GM12878 (cell line): ENCODE measurements around the gene EFCAB11. TPM values are rescaled to one million over a fixed set of nuclear protein-coding genes. Genes with fewer than 3 reads are reported as not detected.

Experiments
- ATAC-seq: fragments of 200-7000 bp; cut with Tn5 transposase; 3 replicates; pipeline ENCODE4 v1.9.1; 2020; ENCODE audit warnings: mild to moderate bottlenecking, moderate library complexity
- BruUV-seq: library from RNA; stranded (reverse); fragments of 400-500 nt; replicated peaks from 2 replicates; lab custom pipeline; 2021; lab: Mats Ljungman, UMichigan
- CTCF ChIA-PET: fragments of 300-600 bp; sonication (Branson Sonifier 250); formaldehyde crosslinking; extraction: SDS; loops from one replicate; lab custom pipeline; 2021; ENCODE audit warnings: inconsistent platforms; lab: Yijun Ruan, JAX
- POLR2A ChIA-PET: fragments of 350-600 bp; formaldehyde crosslinking; extraction: SDS; loops from one replicate; lab custom pipeline; 2021; ENCODE audit warnings: inconsistent platforms; lab: Charles Lee
- RAD21 ChIA-PET: fragments of 300-600 bp; sonication (Branson Sonifier 250); formaldehyde crosslinking; loops from one replicate; lab custom pipeline; 2023; ENCODE audit warnings: antibody characterized with exemption; ENCODE audit not compliant: unreplicated experiment; lab: Charles Lee
- SMC1A ChIA-PET: fragments of 300-600 bp; sonication (Branson Sonifier 250); formaldehyde crosslinking; loops from one replicate; lab custom pipeline; 2023; ENCODE audit not compliant: unreplicated experiment, uncharacterized antibody; lab: Charles Lee
- DNase-seq: peaks from one replicate; pipeline ENCODE4 v3.0.0-alpha.2; 2011; ENCODE audit warnings: low read depth, low spot score
- FAIRE-seq: peaks from 3 replicates; lab custom pipeline; 2011; peaks lifted over from hg19 to GRCh38; lab: Jason Lieb, UNC
- H2AFZ ChIP-seq: 2 replicates; pipeline ENCODE4 v1.6.0; 2011; ENCODE audit warnings: low read depth, low read length, control low read depth; ENCODE audit not compliant: control insufficient read depth
- H3K27ac ChIP-seq: 2 replicates; pipeline ENCODE4 v1.5.1; 2011; ENCODE audit warnings: control low read depth; ENCODE audit not compliant: control insufficient read depth, insufficient read depth
- H3K27me3 ChIP-seq, 2 experiments: replicated peaks in 1 of 2; 2 replicates each; pipeline versions ENCODE4 v1.6.0 to v1.6.1; 2011; ENCODE audit warnings: low read length in 1 of 2; ENCODE audit not compliant: control insufficient read depth in 2 of 2, insufficient read depth in 2 of 2
- H3K36me3 ChIP-seq, 2 experiments: 2 replicates each; pipeline ENCODE4 v1.5.1; 2011; ENCODE audit warnings: low read length in 1 of 2; ENCODE audit not compliant: control insufficient read depth in 2 of 2, insufficient read depth in 2 of 2
- H3K4me1 ChIP-seq: 2 replicates; pipeline ENCODE4 v1.6.1; 2011; ENCODE audit warnings: mild to moderate bottlenecking, low read length, moderate library complexity, mixed read lengths; ENCODE audit not compliant: control insufficient read depth, insufficient read depth
- H3K4me2 ChIP-seq: 2 replicates; pipeline ENCODE4 v1.6.0; 2011; ENCODE audit warnings: control low read depth; ENCODE audit not compliant: control insufficient read depth, insufficient read depth
- H3K4me3 ChIP-seq: fragments of 200-600 bp; sonication (generic); 2 replicates; pipeline ENCODE4 v1.5.1; 2016
- H3K79me2 ChIP-seq: 2 replicates; pipeline ENCODE4 v1.6.0; 2011; ENCODE audit warnings: low read length; ENCODE audit not compliant: control insufficient read depth, insufficient read depth
- H3K9ac ChIP-seq: 2 replicates; pipeline ENCODE4 v1.8.0; 2011; ENCODE audit warnings: low read length, control low read depth, mixed read lengths; ENCODE audit not compliant: control insufficient read depth, insufficient read depth
- H3K9me3 ChIP-seq: replicated peaks from 3 replicates; pipeline ENCODE4 v1.5.1; 2011; ENCODE audit warnings: mild to moderate bottlenecking, low read length; ENCODE audit not compliant: control insufficient read depth, insufficient read depth
- H4K20me1 ChIP-seq: 2 replicates; pipeline ENCODE4 v1.6.0; 2011; ENCODE audit not compliant: control insufficient read depth, insufficient read depth
- MXI1 ChIP-seq: fragments of 150-350 bp; IDR thresholded peaks from 2 replicates; pipeline ENCODE4 v1.6.1; 2011; ENCODE audit warnings: low read depth, mild to moderate bottlenecking, inconsistent platforms, low read length, improper control_type of control experiment
- SPI1 ChIP-seq: IDR thresholded peaks from 2 replicates; pipeline ENCODE4 v1.6.1; 2011; ENCODE audit warnings: low read depth, mild to moderate bottlenecking, low read length, moderate library complexity, borderline replicate concordance; ENCODE audit not compliant: insufficient read depth
- SREBF1 ChIP-seq: IDR thresholded peaks from 2 replicates; pipeline ENCODE4 v1.6.1; 2012; ENCODE audit warnings: mild to moderate bottlenecking, low read length
- SRF ChIP-seq, 2 experiments: IDR thresholded peaks; 2 replicates each; pipeline ENCODE4 v1.6.1; 2011; ENCODE audit warnings: low read depth in 2 of 2, low read length in 2 of 2, mild to moderate bottlenecking in 1 of 2, moderate library complexity in 1 of 2
- STAT3 ChIP-seq: IDR thresholded peaks from 2 replicates; pipeline ENCODE4 v1.6.1; 2011; ENCODE audit warnings: low read depth, low read length, improper control_type of control experiment
- SUPT20H ChIP-seq: IDR thresholded peaks from 2 replicates; pipeline ENCODE4 v1.6.1; 2011; ENCODE audit warnings: low read depth, mild to moderate bottlenecking, low read length, moderate library complexity, borderline replicate concordance; ENCODE audit not compliant: control insufficient read depth
- YY1 ChIP-seq: IDR thresholded peaks from 2 replicates; pipeline ENCODE4 v1.6.1; 2011; ENCODE audit warnings: low read depth, mild to moderate bottlenecking, low read length
- ZBTB40 ChIP-seq: fragments of 450-650 bp; IDR thresholded peaks from 2 replicates; pipeline ENCODE4 v1.6.1; 2016; ENCODE audit warnings: mild to moderate bottlenecking, moderate library complexity, borderline replicate concordance
- ZNF24 ChIP-seq: fragments of 450-650 bp; IDR thresholded peaks from 2 replicates; pipeline ENCODE4 v1.6.1; 2017; ENCODE audit warnings: antibody characterized with exemption, mild to moderate bottlenecking
- WGBS: methylation state at CpG from one replicate; pipeline ENCODE4 v1.1.6; 2016; ENCODE audit warnings: low lambda C conversion rate; ENCODE audit not compliant: insufficient replicate concordance, insufficient coverage; ENCODE audit errors: missing lambda C conversion rate; 5-methylcytosine and 5-hydroxymethylcytosine counted together
- in situ Hi-C: fragments of 300-500 bp; cut with MboI; formaldehyde crosslinking; loops from 9 replicates; pipeline ENCODE4 v1.14.3; 2018; ENCODE audit warnings: mixed read lengths
- intact Hi-C: fragments of 100-400 bp; cut with micrococcal nuclease; formaldehyde crosslinking; loops from one replicate; pipeline ENCODE4 v1.14.2; 2022; ENCODE audit not compliant: unreplicated experiment
- polyA plus RNA-seq, 11 experiments: library from polyadenylated mRNA; depleted of rRNA in 4 of 11; unstranded in 6 of 11; stranded (reverse) in 5 of 11; fragments of >200 nt; fragmentation: Nextera tagmentation in 4 of 11; fragmentation: Illumina TruSeq in 1 of 11; extraction: Ambion mirVana in 4 of 11; extraction: Trizol in 1 of 11; gene quantifications; 1 replicate in 1 of 11; 2 replicates in 10 of 11; pipeline versions ENCODE4 v1.2.1 to v1.2.3, GENCODE V29; 2011 to 2016; ENCODE audit warnings: inconsistent platforms in 2 of 11, missing spikeins in 2 of 11, low read depth in 1 of 11
- total RNA-seq, 4 experiments: library from RNA; depleted of rRNA in 3 of 4; stranded (reverse); fragments of >200 nt in 3 of 4; fragmentation: Illumina TruSeq in 1 of 4; extraction: Trizol in 1 of 4; gene quantifications; 2 replicates each; pipeline versions ENCODE4 v1.2.1 to v1.2.3, GENCODE V29; 2013 to 2021
- TF ChIP-seq, protein P1 (sequence below): fragments of 450-650 bp; IDR thresholded peaks from 2 replicates; pipeline ENCODE4 v1.6.1; 2014; ENCODE audit warnings: mild to moderate bottlenecking
- TF ChIP-seq, protein P2 (sequence below): IDR thresholded peaks from 2 replicates; pipeline ENCODE4 v1.6.1; 2012; ENCODE audit warnings: low read depth, low read length, improper control_type of control experiment
- TF ChIP-seq, protein P3 (sequence below): IDR thresholded peaks from 2 replicates; pipeline ENCODE4 v1.6.1; 2012; ENCODE audit warnings: low read depth, low read length, improper control_type of control experiment
- TF ChIP-seq, protein P4 (sequence below): fragments of 450-650 bp; IDR thresholded peaks from 2 replicates; pipeline ENCODE4 v1.6.1; 2016; ENCODE audit warnings: mild to moderate bottlenecking

Gene EFCAB11
- total and polyA plus RNA-seq, 10 of the 15 experiments (the other 5 are each of a cell fraction or from before 2014, with no cell fraction given) = 8.6 to 37.4 (median 18.0) TPM

DNA sequence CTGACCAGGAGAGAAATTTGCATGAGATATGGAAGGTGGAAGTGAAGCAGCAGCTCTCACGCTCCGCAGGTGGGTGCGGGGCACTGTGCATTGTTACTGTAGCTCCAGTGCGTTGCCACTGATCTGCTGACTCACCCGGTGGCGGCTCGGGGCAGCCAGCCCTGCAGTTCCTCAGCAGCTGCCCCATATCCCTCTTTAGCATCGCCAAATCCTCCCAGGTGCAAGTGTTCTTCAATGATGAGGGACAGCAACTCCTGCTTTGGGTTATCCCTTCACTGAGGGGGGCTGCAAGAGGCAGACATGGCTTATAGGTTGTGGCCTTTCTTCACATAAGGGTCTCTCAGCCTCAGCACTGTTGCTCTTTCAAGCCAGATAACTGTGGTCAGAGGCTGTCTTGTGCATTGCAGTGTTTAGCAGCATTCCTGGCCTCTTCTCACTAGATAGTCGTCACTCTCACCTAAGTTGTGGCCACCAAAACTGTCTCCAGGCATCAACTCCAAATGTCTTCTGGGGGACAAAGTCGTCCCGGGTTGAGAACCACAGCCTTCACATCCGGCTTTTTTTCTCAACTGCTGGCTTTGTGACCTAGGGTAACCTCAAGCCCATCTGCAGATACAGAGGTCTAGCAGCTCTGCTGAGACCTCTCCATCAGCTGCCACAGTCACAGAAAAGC is 180.8 kb downstream of the EFCAB11 start:
- H3K27ac ChIP-seq = peak overlapping the region; percentile 85
- peaks cover 24% of the 10 kb centered on the region for H3K4me1 ChIP-seq
- under 1% methylated on average over 12 of the region's 12 CpGs for WGBS
- H2AFZ ChIP-seq = peak overlapping the region; percentile 79
- H3K4me2 ChIP-seq = peak overlapping the region; percentile 98
- ATAC-seq (peak; percentile 92), DNase-seq (peak; percentile 56), FAIRE-seq (peak; percentile 92)
- ChIA-PET CTCF (interaction anchor here (0.8 to 1.7 kb wide), 3 partner anchors 596 to 1351 kb away, joined by 3 to 5 read pairs (median 3); no protein-coding TSS in a partner anchor), POLR2A (interaction anchor here (0.6 kb wide), 1 partner anchor 18 kb away, joined by 3 read pairs; no protein-coding TSS in a partner anchor), SMC1A (interaction anchor here (0.7 to 1.5 kb wide), 5 partner anchors 19 to 133 kb away, joined by 3 read pairs; no protein-coding TSS in a partner anchor), RAD21 (interaction anchor here (1.2 to 1.4 kb wide), 2 partner anchors 132 to 438 kb away, joined by 3 read pairs; no protein-coding TSS in a partner anchor)
- no peaks in the 10 kb centered on the region for H3K27me3 ChIP-seq
- peak overlapping the region; percentile 39; the same call in 1 of the 2 replicates for H3K9ac ChIP-seq
- no peaks in the 10 kb centered on the region for H3K79me2 ChIP-seq
- peak overlapping the region; percentile 34; the same call in 1 of the 2 replicates for H3K4me3 ChIP-seq
- in situ Hi-C loops = loop anchor here (5.0 to 25.0 kb wide), 2 partner anchors 341 to 736 kb away; no protein-coding TSS in a partner anchor
- intact Hi-C loops = loop anchor here (5.0 kb wide), 1 partner anchor 129 kb away; no protein-coding TSS in a partner anchor
- no peaks in the 10 kb centered on the region for H3K36me3 ChIP-seq
- H3K9me3 ChIP-seq = no peaks in the 10 kb centered on the region
- no peaks in the 10 kb centered on the region for H4K20me1 ChIP-seq
- BruUV-seq = no TSS peak
- TF ChIP-seq MXI1 (no peak), STAT3 (no peak), ZBTB40 (no peak), SPI1 (peak; percentile 58), ZNF24 (no peak), SRF (IDR thresholded peaks at IDR 0.05; ENCODE audit: low read depth in 2 of 2, low read length in 2 of 2) (no peak), YY1 (no peak), SREBF1 (no peak), SUPT20H (no peak)
- TF ChIP-seq, protein P1, sequence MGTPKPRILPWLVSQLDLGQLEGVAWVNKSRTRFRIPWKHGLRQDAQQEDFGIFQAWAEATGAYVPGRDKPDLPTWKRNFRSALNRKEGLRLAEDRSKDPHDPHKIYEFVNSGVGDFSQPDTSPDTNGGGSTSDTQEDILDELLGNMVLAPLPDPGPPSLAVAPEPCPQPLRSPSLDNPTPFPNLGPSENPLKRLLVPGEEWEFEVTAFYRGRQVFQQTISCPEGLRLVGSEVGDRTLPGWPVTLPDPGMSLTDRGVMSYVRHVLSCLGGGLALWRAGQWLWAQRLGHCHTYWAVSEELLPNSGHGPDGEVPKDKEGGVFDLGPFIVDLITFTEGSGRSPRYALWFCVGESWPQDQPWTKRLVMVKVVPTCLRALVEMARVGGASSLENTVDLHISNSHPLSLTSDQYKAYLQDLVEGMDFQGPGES = no peak
- TF ChIP-seq, protein P2, sequence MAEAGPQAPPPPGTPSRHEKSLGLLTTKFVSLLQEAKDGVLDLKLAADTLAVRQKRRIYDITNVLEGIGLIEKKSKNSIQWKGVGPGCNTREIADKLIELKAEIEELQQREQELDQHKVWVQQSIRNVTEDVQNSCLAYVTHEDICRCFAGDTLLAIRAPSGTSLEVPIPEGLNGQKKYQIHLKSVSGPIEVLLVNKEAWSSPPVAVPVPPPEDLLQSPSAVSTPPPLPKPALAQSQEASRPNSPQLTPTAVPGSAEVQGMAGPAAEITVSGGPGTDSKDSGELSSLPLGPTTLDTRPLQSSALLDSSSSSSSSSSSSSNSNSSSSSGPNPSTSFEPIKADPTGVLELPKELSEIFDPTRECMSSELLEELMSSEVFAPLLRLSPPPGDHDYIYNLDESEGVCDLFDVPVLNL = no peak
- TF ChIP-seq, protein P3, sequence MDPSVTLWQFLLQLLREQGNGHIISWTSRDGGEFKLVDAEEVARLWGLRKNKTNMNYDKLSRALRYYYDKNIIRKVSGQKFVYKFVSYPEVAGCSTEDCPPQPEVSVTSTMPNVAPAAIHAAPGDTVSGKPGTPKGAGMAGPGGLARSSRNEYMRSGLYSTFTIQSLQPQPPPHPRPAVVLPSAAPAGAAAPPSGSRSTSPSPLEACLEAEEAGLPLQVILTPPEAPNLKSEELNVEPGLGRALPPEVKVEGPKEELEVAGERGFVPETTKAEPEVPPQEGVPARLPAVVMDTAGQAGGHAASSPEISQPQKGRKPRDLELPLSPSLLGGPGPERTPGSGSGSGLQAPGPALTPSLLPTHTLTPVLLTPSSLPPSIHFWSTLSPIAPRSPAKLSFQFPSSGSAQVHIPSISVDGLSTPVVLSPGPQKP = no peak
- TF ChIP-seq, protein P4, sequence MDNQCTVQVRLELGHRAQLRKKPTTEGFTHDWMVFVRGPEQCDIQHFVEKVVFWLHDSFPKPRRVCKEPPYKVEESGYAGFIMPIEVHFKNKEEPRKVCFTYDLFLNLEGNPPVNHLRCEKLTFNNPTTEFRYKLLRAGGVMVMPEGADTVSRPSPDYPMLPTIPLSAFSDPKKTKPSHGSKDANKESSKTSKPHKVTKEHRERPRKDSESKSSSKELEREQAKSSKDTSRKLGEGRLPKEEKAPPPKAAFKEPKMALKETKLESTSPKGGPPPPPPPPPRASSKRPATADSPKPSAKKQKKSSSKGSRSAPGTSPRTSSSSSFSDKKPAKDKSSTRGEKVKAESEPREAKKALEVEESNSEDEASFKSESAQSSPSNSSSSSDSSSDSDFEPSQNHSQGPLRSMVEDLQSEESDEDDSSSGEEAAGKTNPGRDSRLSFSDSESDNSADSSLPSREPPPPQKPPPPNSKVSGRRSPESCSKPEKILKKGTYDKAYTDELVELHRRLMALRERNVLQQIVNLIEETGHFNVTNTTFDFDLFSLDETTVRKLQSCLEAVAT = no peak
